ENCODE measurements around the gene CD4. TPM values are rescaled to one million over a fixed set of nuclear protein-coding genes. Genes with fewer than 3 reads are reported as not detected.

Gene CD4
- total and polyA plus RNA-seq, 2 of the 4 experiments (the other 2 are of a cell fraction): 5.7 to 15.0 TPM

- no peak overlapping the region for H2AFZ ChIP-seq (replicated peaks; ENCODE audit: low read length, poor library complexity)
Observed at GRCh38 chr12:6830999-6831398, 41.7 kb downstream of the CD4 start.

More at GRCh38 chr12:6830999-6831398, 41.7 kb downstream of the CD4 start:
- H2AK5ac ChIP-seq (ENCODE audit: low read depth, low read length): no peak overlapping the region
- H3K18ac ChIP-seq (ENCODE audit: low read depth, low read length): no peak overlapping the region
- no peak overlapping the region for H4K5ac ChIP-seq (ENCODE audit: low read depth, low read length)
- H3K4ac ChIP-seq (ENCODE audit: low read depth, low read length): no peak overlapping the region
- H2BK20ac ChIP-seq (ENCODE audit: low read depth, low read length): no peak overlapping the region
- no peak overlapping the region for H4K8ac ChIP-seq (ENCODE audit: low read depth in 2 of 2, low read length in 2 of 2)
- ATAC-seq (ENCODE audit: low read depth) (no peak), DNase-seq (no peak)
- H2BK15ac ChIP-seq (ENCODE audit: low read depth, low read length): no peak overlapping the region
- no peak overlapping the region for H3K4me3 ChIP-seq (ENCODE audit: insufficient read depth, low read depth, low read length)
- peaks cover 35% of the 10 kb centered on the region for H3K36me3 ChIP-seq (ENCODE audit: control insufficient read depth, insufficient read depth, low read length)
- peaks cover 12% of the 10 kb centered on the region for H4K20me1 ChIP-seq (ENCODE audit: insufficient read depth, low read length)
- TF ChIP-seq MAFK (IDR thresholded peaks at IDR 0.05; ENCODE audit: low read depth, low read length): no peak
- no peak for TF ChIP-seq ELK1 (IDR thresholded peaks at IDR 0.05; ENCODE audit: borderline replicate concordance, low read depth, low read length)
- TF ChIP-seq RCOR1 (IDR thresholded peaks at IDR 0.05; ENCODE audit: insufficient replicate concordance, low read length): no peak
- no peak for TF ChIP-seq RAD21 (IDR thresholded peaks at IDR 0.05; ENCODE audit: low read length)
- no peak for TF ChIP-seq MAZ (IDR thresholded peaks at IDR 0.05; ENCODE audit: borderline replicate concordance, low read depth, low read length)
- TF ChIP-seq USF2 (IDR thresholded peaks at IDR 0.05; ENCODE audit: low read depth, low read length): no peak
- no peak for TF ChIP-seq CHD1 (IDR thresholded peaks at IDR 0.05; ENCODE audit: low read depth, low read length)
- no peak for TF ChIP-seq POLR2A (IDR thresholded peaks at IDR 0.05; ENCODE audit: low read depth, low read length)
- TF ChIP-seq SMC3 (IDR thresholded peaks at IDR 0.05; ENCODE audit: low read depth, low read length): no peak
- no peak for TF ChIP-seq NFE2L2 (IDR thresholded peaks at IDR 0.05; ENCODE audit: low read depth, low read length)
- no peak for TF ChIP-seq CTCF (conservative IDR thresholded peaks at IDR 0.05; ENCODE audit: low read depth, low read length)
- H2BK5ac ChIP-seq (ENCODE audit: low read depth, low read length, poor library complexity, severe bottlenecking): no peak overlapping the region
- no peak overlapping the region for H3K14ac ChIP-seq (replicated peaks; ENCODE audit: low read depth, low read length)
- dilution Hi-C loops (cut with HindIII; ENCODE audit: low sequenced_read_pairs, unreplicated experiment) (no loop called here), in situ Hi-C loops (cut with MboI; ENCODE audit: low sequenced_read_pairs) (no loop called here), intact Hi-C loops (cut with micrococcal nuclease) (no loop called here)
- H3K9me1 ChIP-seq (ENCODE audit: insufficient read depth, low read length): peaks cover 6% of the 10 kb centered on the region; the same call in 1 of the 2 replicates
- no peak overlapping the region for H2BK120ac ChIP-seq (ENCODE audit: low read depth, low read length)
- no peaks in the 10 kb centered on the region for H3K27me3 ChIP-seq (ENCODE audit: control insufficient read depth, insufficient read depth, low read length)
- peaks cover 10% of the 10 kb centered on the region for H3K4me1 ChIP-seq (ENCODE audit: control insufficient read depth, insufficient read depth, low read length)
- no peaks in the 10 kb centered on the region for H3K9me3 ChIP-seq (ENCODE audit: control insufficient read depth, insufficient read depth, low read length)
- ChIA-PET POLR2A (ENCODE audit: unreplicated experiment) (no interaction called here), CTCF (no interaction called here)
- H2AK9ac ChIP-seq (replicated peaks; ENCODE audit: low read depth, low read length, poor library complexity): no peak overlapping the region
- H3K27ac ChIP-seq (ENCODE audit: insufficient read depth, low read length): no peak overlapping the region
- H3K79me1 ChIP-seq (ENCODE audit: low read depth in 1 of 2, low read length in 2 of 2): peaks cover 17 to 69% of the 10 kb centered on the region in 2 experiments
- BruUV-seq (replicated peaks): no TSS peak
- no peak overlapping the region for H3K4me2 ChIP-seq (ENCODE audit: low read depth, low read length)
- WGBS, 2 experiments (ENCODE audit: extremely low coverage in 2 of 2, insufficient read length in 1 of 2): 82% methylated on average over 2 of the region's 6 CpGs; no CpG with 5 or more reads in 1 of the 2 experiments
- no peak overlapping the region for H3K9ac ChIP-seq (ENCODE audit: low read depth, low read length)
- no peak overlapping the region for H4K91ac ChIP-seq (ENCODE audit: insufficient read depth, low read depth, low read length)
- no peak overlapping the region for H3K56ac ChIP-seq (ENCODE audit: extremely low read depth, insufficient read depth, low read length)
- H3K23ac ChIP-seq (ENCODE audit: low read depth, low read length): no peak overlapping the region
